GM13976 (cell line): ENCODE measurements around the gene ZNF609.
"Not testable (repeated sequence)": the region's sequence is repeated elsewhere in the genome, so short reads cannot be mapped to it uniquely, and the experiment has no call there.

ENCODE experiments used
- DNase-seq: peaks from one replicate; pipeline ENCODE4 v3.0.0; 2012; ENCODE audit warnings: low spot score
- in situ Hi-C: fragments of 300-500 bp; cut with MboI; formaldehyde crosslinking; loops from one replicate; pipeline ENCODE4 v1.12.0; 2022; ENCODE audit warnings: low sequenced_read_pairs, mixed read lengths, inconsistent platforms; ENCODE audit not compliant: unreplicated experiment
- TF ChIP-seq, protein P1 (sequence below): IDR thresholded peaks from 2 replicates; pipeline ENCODE4 v1.5.1; 2012; ENCODE audit warnings: borderline replicate concordance, mild to moderate bottlenecking; ENCODE audit not compliant: insufficient read depth; ENCODE audit errors: extremely low read depth, missing control alignments, control extremely low read depth

Gene ZNF609

DNA sequence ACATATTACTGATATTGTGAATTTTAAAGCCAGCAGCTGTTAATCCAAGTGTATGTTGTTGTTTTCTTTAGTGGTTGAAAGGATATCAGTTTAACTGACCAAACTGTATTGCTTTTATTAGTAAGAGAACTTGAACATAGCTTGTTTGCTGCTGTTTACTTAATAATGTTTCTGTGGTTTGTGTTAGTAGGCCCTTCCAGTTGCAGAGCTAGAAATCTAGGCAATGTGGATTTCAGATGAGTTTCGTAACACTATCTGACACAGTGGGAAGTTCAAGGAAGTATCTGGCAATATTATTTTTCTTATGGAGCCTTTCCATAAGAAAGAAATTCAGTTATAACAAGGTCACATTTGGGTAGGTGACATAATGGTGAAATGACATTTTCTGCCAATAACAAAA, 18.5 kb downstream of the ZNF609 start:
- in situ Hi-C loops: no loop called here
- no peak for DNase-seq
- TF ChIP-seq, protein P1, sequence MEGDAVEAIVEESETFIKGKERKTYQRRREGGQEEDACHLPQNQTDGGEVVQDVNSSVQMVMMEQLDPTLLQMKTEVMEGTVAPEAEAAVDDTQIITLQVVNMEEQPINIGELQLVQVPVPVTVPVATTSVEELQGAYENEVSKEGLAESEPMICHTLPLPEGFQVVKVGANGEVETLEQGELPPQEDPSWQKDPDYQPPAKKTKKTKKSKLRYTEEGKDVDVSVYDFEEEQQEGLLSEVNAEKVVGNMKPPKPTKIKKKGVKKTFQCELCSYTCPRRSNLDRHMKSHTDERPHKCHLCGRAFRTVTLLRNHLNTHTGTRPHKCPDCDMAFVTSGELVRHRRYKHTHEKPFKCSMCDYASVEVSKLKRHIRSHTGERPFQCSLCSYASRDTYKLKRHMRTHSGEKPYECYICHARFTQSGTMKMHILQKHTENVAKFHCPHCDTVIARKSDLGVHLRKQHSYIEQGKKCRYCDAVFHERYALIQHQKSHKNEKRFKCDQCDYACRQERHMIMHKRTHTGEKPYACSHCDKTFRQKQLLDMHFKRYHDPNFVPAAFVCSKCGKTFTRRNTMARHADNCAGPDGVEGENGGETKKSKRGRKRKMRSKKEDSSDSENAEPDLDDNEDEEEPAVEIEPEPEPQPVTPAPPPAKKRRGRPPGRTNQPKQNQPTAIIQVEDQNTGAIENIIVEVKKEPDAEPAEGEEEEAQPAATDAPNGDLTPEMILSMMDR: no peak

DNA sequence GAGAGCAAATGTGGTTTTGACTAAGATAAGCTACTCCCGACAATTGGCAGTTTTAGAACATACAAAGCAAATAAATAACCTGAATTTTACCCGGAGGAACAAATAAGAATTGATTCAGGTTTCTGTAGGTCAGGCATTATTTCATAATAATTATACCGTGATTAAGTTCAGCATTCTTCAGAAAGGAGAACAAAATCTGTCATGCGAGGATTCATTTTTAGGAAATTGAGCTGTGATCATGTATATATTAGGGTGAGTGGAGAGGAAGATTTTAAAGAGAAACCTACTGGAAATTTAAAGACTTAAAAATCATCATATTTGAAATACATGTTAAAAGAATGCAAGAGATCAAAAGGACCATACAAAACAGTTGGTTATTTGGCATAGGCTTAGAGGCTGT, 20.5 kb downstream of the ZNF609 start:
- TF ChIP-seq, protein P1: no peak
- no peak for DNase-seq
- in situ Hi-C loops: no loop called here

DNA sequence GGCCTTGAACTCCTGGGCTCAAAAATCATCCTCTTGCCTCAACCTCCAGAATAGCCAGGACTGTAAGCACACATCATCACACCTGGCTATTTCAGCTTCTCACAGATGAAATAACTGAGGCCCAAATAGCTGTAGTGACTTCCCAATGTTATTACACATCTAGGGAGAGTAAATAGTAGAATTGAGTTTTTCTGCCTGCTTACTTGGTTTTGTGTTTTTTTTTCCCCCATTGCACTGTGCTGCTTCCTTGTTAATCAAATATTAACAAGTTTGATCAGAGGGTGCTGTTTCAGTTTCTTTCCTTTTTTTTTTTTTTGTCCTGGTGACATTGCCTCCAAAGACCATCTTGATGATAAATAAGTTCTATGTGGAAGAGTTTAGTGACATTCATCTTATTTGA, 23.4 kb downstream of the ZNF609 start:
- TF ChIP-seq, protein P1: no peak
- no peak for DNase-seq
- in situ Hi-C loops: no loop called here

DNA sequence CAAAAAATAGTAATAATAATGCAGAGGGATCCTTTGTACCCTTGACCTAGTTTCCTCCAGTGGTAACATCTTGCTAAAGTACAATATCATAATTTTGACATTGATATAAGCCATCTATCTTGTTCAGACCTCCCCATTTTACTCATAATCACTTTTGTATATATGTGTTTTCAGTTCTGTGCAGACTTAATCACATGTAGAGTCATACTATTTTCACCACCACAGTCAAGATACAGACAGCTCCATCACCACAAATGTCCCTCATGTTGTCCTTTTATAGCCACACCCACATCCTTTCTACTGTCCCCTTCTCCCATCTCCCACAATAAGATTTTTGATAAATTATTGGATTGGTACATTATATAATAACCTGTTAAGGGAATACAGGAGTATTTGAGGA, 25.4 kb downstream of the ZNF609 start:
- TF ChIP-seq, protein P1: no peak
- in situ Hi-C loops: no loop called here
- no peak for DNase-seq

DNA sequence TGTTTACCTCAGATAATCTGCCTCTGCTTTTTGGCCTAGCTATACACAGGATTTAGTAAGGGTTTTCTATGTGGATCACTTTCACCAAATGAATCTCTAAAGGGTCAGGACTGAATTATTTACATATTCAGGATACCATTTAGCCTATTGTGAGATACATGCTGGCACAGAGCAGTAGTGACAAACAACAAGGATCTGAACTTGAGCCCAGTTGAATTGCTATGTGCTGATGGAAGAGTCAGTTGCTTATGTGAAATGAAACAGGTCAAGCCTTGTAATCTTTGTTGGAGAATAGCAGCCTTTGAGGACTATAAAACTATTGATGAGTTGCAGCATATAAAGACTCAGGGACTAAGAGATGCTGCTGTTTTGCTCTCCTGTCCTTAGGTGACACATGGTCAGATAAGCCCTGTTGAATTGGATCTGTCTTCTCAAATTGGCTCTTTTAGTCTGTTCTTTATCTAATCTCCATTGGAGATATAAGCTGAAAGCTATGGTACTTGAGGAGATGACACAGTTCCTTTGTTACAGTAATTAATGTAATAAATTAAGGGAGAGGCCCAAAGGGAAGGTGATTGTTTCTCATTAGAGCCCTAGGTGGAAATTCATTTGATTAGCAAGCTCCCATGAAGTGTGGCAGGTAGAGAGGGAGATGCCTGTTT, 30.4 kb downstream of the ZNF609 start:
- in situ Hi-C loops: no loop called here
- TF ChIP-seq, protein P1: no peak
- DNase-seq: no peak

DNA sequence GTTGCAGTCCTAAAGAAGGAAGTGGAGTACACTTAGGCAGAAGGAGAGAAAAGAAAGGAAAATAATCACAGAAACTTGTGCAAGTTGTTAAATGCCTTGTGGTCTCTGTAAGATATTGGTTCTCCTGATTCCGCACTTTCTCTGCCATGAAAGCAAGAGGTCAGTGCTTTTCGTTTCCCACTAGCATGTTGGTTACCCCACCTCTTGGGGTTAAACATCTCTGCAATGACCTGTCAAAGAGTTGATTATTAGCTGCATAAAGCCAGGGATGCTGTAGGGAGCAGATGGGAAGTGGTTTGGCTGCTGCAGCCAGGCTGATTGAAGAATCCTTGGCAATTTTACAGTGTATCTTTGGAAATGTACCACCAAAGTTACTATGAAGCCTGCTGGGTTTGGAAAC, 33.3 kb downstream of the ZNF609 start:
- in situ Hi-C loops: no loop called here
- TF ChIP-seq, protein P1: no peak
- no peak for DNase-seq

DNA sequence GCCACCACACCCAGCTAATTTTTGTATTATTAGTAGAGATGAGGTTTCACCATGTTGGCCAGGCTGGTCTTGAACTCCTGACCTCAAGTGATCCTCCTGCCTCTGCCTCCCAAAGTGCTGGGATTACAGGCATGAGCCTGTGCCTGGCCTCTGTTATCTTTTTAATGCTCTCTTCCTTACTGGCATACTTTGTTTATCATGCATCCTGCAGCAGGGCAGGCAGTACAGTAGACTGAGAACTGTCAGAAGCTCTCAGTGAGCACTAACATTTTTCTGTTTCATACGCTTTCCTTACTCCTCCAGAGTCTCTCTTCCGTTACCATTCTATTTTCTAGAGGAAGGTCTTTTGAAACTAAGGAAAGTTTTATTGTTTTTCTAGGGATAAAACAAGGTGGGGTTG, 35.6 kb downstream of the ZNF609 start:
- DNase-seq, in situ Hi-C loops: not testable (repeated sequence)
